HG03103 (cell line): Measurements from ENCODE around the gene CFLAR.
A peak's percentile ranks its signal among the peaks of the same experiment; 100 is the strongest.
"Not testable (repeated sequence)": the region's sequence is repeated elsewhere in the genome, so short reads cannot be mapped to it uniquely, and the experiment has no call there.

Experiments used
- ATAC-seq: cut with Tn5 transposase; IDR thresholded peaks from one replicate; pipeline ENCODE4 v1.9.1; 2021; ENCODE audit warnings: low read depth; ENCODE audit not compliant: unreplicated experiment

The CFLAR gene

DNA sequence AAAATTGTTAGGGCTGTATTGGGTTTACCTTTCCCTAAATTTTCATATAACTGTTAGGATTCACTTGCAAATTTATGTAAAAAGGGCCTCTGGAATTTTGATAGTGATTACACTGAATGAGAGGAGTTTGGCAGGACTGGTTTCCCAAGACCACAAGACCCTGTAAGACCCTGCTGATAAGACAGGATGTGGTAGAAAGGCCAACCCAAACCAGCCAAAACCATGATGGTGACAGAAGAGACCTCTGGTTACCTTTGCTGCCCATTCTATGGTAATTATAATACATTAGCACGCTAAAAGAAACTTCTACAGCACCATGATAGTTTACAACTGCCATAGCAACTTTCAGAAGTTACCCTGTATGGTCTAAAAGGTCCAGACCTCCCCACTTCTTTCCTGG is 58.7 kb downstream of the CFLAR start:
- no peak for ATAC-seq

DNA sequence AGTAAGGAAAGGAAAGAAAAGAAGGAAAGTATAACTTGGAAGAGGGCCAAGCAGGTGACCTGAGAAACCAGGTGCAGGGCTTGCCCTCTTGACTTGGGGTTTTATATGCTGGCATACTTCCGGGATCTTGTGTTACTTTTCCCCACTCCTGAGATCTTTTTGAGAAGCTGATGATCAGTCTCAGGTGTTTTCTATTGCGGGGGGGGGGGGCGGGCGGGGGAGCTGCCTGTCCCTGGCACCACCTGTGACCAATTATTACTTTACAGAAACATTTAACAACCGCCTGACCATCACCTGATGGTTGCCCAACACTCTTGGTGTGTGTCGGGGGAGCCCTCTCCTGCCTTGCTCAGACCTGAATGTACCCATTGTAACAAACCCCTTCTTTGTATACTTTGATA is 60.1 kb downstream of the CFLAR start:
- ATAC-seq = no peak

DNA sequence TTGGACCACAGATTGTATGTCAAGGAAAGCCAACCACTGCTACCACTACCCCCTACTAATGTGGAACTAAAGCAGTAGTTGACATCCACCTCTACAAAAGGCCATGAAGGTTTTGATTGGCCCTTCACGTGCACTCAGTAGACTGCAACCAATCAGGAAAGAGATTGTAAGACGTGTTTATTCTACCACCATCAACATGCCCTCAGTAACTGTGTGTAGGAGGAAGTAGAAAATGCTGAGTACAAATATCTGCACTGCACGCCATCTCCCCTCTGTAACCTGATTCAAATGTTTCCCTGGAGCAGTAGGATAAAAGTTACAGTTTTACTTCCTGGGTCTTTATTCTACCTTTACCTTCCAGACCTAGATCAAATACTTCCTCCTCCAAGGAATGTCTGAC is 64.0 kb downstream of the CFLAR start:
- ATAC-seq = no peak

DNA sequence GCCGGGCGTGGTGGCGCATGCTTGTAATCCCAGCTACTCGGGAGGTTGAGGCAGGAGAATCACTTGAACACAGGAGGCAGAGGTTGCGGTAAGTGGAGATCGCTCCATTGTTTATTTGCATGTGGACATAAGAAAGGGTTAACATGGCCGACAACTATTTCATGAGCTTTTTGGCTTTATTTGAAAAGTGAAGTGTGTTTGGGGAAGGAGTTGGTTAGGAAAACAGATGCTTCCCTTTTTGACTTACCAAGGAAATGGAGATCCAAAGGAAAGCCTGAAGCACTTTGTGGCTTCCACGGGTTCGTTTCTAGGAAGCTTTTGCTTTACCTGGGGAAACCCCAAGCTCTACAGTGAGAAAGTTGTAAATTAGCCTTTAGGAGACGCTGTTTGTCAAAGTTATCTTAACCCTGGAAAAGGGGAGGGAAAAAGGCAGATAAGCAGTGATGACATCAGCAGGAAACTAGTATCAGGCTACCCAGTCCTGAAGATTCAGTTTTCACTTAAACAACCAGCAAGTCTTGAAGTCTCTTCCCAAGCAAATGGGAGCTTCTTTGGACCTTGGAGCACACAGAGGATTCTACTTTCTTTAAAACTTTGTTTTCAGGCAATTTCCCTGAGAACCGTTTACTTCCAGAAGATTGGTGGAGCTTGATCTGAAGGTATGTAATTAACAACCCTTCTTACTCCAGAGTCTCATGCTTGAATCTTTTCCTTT is 66.8 kb downstream of the CFLAR start, which contains the start of gene CASP10:
Gene CASP10 (plus strand): TSS at position 492 of the 715 bp plus-strand sequence. CDS start 2,637 bp downstream, outside the sequence.
- ATAC-seq = peak; percentile 39

DNA sequence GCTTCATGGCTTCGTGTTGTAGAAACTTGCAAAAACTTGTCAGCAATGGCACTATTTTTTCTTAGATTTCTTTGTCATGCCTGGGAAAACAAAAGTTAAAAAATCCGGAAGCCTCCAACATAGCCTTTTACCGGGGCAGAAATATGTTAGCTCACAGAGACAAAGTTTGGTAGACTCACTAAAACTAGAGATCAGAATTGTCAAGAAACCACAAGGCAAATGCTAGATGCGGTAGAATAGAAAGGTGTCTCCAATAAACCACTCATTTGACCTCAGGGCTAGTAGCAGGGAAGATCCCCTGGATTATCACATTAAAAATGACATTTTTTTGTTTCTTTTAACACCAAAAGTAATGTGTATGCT is 67.4 kb downstream of the CFLAR start:
- no peak for ATAC-seq

DNA sequence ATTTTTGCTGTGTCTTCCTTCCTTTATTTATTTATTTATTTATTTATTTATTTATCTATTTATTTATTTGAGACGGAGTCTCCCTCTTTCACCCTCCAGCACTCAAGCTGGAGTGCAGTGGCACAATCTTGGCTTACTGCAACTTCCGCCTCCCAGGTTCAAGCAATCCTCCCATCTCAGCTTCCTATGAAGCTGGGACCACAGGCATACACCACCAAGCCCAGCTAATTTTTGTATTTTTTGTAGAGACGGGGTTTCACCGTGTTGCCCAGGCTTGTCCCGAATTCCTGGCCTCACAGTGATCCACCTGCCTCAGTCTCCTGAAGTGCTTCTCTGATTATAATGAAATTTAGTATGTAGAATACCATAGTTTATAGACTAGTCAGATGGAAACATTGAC is 67.9 kb downstream of the CFLAR start:
- ATAC-seq = not testable (repeated sequence)

DNA sequence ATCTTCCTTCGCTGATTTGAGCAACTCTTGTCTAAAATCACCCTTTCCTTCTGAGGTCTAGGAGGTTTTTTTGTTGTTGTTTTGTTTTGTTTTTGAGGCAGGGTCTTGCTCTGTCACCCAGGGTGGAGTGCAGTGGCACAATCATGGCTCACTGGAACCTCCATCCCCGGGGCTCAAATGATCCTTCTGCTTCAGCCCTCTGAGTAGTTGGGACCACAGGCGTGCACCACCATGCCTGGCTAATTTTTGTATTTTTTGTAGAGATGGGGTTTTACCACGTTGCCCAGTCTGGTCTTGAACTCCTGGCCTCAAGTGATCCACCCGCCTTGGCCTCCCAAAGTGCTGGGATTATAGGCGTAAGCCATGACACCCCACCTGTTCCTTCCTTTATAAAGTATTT is 68.3 kb downstream of the CFLAR start:
- not testable (repeated sequence) for ATAC-seq

DNA sequence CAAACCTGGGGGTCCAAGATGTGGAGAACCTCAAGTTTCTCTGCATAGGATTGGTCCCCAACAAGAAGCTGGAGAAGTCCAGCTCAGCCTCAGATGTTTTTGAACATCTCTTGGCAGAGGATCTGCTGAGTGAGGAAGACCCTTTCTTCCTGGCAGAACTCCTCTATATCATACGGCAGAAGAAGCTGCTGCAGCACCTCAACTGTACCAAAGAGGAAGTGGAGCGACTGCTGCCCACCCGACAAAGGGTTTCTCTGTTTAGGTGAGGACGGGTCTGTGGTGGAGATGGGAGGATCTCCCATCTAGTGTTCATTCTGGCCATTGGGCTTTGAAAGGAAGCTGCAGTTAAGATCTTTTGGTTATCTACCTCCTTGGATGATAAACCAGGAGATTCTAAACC is 69.9 kb downstream of the CFLAR start:
- no peak for ATAC-seq

DNA sequence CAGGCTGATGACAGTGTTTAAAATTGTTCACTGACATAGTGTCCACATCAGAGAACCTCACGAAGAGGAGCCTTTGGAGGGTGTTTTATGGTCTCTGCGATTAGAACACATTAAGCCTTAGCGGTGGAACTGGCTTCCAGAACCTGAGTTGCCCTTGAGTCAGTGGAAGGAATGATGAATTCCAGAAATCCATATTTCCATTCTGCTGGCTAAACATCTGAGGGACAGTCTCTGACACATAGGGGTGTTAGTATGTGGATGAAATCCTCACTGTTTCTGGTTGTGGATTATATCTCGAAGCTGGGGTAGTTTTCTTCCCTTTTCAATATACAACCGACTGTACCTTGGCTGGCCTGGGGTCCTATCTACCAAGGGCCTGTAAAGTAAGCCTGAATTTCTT is 71.0 kb downstream of the CFLAR start:
- ATAC-seq = no peak

DNA sequence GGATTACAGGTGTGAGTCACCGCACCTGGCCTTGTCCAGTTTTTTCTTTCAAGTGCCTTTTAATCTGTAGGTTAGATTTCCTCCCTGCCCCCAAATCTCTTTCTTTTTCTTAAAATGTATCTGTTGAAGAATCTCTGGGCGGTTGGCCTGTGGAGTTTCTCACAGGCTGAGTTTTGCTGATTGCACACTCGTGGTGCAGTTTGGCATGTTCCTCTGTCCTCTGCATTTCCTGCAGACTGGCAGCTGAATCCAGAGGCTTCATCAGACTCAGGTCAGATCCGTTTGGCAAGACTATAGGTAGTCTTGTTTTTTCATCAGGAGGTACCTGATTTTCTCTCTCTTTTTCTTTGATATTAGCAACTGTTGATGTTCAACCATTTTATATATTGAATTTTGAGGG is 72.5 kb downstream of the CFLAR start:
- ATAC-seq = no peak

DNA sequence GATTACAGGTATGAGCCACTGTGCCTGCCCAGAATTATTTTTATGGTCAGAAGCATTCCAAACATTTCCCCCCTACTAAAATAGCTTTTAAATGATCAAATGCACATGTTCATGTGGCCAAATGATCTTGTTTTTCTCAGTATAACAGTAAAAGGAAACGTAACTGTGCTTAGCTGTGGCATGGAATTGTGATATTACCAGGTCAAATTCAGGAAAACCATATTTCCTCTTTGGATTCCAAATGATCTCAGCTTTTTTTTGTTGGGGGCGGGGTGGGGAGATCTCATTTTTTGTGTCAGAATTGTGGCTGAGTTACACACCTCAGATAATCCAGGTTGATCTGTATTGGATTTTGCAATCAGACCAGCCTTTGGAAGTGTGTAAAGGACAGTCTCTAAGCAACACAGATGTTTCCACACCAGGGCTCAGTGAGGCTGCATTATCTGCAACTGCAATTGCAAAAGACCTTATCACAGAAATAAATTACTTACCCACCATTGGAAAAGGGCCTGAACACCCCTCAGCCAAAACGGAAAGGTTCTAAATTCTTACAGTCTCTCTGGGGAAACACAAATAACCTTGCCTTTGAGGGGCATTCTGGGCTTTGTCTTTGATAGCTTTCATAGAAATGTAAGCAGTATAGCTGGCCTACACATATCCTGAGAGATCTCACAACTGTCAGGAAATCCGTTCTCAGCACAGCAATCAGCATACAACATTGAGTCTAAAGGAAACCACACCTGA is 75.3 kb downstream of the CFLAR start:
- ATAC-seq = no peak

DNA sequence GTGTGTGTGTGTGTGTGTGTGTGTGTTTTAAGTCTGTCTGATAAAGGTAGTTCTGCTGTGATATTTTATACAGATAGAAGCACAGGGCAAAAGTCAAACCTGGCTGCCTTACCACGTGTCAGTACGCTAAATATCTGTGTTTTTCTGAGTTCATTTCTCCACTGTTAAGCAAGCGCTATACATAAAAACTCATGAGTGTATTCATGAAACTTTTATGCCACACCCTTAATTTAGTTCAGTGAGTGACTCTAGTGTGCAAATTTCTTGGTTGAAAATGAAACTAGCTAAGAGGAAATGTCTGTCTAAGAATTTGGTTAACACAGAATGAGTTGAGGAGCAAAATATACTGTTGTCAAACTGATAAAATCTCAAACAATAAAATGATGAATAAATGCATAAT is 78.1 kb downstream of the CFLAR start:
- ATAC-seq = peak; percentile 93

DNA sequence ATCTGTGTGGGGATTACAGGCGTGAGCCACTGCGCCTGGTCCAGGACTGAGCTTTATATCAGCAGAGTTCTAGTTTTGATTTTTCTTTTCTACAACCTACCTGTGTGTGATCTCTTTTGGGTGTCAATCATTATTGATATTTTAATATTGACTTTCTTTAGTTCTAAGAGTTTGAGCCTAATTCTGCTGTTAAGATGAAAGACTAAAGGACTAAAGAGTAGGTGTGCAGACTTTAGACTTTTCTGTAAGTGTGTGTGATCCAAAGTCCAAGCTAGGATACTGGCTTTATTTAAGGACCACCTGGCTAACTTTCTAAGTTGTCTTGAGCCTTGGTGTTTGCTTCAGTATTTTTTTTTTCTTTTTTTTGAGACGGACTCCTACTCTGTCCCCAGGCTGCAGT is 79.4 kb downstream of the CFLAR start:
- ATAC-seq = no peak

DNA sequence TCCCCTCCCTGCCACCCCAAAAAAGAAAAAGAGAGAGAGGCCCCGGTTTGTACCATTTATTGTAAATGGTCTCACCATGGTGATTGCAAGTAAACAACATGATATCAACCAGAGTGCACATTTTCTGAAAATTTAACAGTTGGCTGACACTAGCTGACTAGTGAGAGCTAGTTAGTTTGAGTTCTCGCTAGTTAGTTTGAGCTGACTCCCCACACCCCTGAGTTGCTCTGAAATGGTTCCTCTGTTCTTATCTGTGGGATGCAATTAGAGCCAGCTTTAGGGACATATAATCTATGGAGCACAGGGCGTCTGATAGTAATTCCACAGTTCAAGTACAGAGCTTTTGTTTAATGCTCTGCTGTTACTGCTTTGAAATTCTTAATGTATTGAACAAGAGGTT is 80.0 kb downstream of the CFLAR start:
- ATAC-seq = no peak

DNA sequence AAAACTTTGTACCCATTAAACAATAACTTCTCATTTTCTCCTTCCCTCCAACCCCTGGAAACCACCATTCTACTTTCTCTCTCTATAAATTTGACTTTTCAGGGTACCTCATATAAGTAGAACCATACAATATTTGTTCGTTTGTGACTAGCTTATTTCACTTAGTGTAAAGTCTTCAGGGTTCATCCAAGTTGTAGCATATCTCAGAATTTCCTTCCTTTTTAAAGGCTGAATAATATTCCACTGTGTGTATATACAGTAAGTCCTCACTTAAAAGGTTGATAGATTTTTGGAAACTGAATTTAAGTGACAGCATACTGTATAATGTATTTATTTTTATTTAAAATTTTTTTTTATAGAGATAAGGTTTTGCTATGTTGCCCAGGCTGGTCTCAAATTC is 80.8 kb downstream of the CFLAR start:
- no peak for ATAC-seq

DNA sequence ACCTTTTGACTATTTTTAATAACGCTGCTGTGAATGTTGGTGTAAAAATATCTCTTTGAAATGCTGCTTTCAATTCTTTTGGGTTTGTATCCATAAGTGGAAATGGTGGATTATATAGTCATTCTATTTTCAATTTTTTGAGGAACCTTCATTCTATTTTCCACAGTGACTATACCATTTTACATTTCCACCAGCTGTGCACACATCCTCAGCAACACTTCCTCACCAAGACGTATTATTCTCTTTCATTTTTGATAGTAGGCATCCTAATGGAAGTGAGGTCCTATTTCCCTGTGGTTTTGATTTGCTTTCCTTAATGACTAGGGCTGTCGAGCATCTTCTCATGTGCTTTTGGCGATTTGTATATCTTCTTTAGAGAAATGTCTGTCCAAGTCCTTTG is 81.8 kb downstream of the CFLAR start:
- ATAC-seq = no peak

DNA sequence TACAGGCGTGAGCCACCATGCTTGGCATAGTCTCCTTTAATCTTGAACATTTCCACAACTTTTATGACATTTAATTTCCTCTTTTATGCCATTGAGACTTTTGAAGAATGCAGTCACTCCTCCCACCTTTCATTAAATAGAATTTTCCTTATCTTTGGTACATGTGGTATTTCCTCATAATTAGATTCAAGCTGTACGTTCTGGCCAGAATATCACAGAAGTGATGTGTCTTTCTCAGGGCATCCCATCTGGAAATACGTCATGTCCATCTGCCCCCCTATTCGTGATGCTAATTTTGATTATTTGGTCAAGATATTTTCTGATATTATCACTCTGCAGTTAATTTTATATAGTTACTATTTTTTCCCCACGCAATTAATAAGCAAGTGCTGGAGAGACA is 83.9 kb downstream of the CFLAR start:
- no peak for ATAC-seq

DNA sequence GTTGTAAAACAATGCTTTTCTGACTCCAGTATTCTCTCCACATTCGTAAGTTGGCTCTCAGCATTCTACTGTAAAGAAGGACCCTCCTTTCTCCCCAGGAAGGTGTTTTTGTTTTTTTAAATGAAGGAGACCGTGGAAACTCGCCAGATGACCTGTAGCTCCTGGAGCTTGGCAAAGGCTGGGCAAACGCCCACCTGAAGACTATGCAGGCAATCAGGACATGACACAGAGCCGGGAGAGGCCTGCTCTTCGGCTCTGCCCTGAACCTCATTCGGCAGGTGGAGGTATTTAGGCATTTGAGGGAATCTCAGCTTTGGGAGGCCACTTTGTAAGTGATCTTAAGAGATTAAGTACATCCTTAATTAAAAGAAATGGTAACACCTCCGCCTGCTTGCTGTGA is 84.4 kb downstream of the CFLAR start:
- ATAC-seq = no peak

DNA sequence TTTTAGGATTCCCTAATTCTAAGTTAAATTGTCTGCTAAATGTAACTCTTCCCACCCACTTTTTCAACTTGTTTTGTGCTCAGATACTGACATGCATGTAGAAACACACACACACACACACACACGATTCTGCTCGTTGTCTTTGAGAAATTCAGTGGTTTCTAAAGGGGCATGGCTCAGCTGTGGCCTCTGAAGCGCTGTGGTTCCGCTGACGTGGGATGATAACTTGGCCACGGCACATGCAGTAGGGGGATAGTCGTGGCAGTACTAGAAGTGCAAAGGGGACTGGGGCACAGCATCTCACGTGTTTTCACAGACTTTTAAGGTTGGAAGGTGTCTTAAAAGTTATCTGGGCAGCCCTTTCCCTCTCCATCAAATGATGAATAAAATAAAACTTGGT is 85.4 kb downstream of the CFLAR start:
- ATAC-seq = no peak

DNA sequence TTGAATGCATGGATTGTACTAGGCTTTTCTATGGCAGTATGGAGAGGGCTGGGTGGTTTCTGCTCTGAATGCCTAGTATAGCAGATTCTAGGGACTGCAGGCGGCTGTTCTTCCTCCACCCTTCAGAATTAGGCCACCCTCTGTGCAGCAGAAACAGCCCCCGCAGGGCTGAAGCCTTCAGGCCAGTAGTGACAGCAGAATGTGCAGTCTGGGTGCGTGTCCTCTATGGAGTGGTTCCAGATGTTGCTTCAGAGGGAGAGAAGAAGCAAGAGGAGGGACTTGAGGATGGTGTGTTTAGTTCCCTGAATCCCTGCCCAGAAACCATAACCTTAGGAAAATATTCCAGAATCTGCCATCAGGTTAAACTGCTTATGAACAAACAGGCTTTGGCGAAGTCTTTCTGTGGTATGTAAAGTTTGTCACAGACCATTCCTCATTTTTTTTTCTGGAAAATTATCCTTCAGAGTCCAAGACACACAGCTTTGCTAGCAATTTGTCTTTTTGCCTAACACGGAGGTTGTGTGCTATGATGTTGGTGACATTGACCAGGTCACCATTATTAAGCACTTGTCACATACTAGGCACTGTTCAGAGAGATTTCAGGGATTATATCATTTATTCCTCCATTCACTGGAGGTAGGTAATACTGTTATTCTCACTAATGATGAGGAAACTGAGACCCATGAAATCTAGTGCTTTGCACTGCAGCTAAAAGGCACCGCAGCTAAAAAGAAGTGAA is 88.1 kb downstream of the CFLAR start:
- no peak for ATAC-seq

DNA sequence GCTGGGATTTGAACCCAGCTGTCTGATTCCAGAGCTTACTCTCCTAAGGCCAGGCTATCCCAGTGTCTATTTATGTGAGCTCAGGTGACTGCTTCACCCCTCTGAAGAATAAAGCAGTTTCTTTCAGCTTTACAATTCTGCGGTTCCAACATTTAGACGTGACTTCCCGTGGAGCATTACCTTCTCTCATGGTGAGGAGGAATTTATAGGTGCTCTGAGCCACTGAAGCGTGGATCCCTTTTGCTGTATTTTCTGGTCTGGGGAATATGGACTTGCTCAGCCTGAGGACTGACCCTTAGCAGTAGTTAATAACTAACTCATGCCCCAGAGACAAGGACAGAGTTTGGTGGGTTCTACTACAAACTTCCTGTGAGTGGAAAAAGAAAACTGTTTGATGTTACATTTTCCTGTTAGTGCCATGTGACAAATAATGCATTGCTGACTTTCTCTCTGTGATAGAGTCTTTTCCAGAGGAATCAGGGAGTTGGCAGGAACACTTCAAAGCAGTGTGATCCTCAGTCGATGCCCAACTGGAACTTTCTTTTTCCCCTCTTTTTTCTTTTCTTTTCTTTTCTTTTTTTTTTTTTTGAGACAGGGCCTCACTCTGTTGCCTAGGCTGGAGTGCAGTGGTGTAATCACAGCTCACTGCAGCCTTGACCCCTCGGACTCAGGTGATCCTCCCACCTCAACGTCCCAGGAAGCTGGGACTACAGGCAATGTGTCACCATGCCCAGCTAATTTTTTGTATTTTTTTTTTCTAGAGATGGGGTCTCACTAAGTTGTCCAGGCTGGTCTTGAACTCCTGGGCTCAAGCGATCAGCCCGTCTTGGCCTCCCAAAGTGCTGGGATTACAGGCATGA is 88.9 kb downstream of the CFLAR start:
- ATAC-seq = no peak
